HG02884 (cell line): ENCODE measurements around the gene CDH22.

Source experiments
- ATAC-seq: cut with Tn5 transposase; IDR thresholded peaks from one replicate; pipeline ENCODE4 v1.9.1; 2021; ENCODE audit warnings: mild to moderate bottlenecking, moderate library complexity; ENCODE audit not compliant: unreplicated experiment

Gene CDH22

DNA sequence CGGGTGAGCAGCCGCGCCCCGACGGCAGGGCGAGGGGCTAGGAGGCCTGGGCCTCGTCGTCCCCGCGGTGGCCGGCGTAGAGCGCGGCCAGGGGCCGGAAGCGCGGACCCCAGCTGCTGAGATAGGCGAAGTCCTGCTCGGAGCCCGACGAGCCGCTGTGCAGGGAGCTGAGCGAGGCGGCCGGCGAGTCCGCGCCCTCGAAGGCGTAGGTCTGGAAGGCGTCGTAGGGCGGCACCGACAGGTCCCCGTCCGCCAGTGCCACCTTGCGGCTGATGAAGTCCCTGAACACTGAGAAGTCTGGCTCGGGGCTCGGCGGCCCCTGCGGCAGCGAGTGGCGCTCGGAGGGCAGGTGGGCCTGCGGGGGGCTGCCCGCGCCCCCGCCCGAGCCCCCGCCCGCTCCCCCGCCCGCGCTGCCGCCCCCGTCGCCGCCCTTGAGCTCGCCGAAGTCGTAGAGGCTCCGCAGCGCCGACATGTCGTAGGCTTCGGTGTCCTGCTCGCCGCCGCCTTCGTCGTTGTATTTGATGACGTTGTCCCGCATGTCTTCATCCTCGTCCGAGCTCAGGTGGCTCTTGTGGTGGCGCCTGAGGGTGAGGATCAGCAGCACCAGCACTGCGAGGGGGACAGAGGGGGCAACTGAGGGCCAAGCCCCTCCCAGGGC lies 133.7 kb downstream of the CDH22 start:
- ATAC-seq = no peak

DNA sequence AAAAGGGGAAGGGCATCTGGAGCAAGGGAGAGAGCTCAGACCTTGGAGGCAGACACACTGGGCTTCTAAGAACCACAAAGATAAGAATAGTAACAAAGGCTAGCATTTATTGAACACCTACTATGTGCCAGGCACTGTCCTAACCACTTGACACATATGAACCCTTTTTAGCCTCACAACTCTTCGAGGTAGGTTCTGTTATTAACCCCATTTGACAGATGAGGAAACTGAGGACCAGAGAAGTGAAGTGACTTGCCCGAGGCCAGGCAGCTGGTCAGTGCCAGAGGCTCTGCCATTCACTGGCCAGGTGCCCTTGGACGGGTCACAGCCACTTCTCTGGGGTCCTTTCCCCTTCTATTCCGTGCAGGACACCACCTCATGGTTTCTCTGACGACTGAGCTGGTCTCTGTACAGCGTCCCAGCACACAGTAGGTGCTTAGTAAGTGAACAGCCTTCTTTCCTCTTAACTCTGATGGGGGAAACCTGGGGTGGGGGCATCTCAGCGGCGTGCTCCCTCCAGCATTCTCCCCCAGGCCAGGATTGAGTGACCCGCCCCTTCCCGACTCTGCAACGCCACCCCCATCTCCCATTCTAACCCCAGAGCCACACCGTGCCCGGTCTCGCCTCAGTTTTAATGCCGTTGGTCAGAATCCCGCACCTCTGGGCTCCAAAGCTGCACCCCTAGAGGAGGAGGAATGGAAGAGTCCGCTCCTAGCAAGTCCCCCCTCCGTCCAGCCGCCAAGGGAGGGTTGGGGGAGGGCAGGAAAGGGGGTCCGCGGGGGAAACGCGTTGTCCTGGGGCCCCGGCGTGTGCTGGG lies 134.4 kb downstream of the CDH22 start:
- ATAC-seq = no peak

DNA sequence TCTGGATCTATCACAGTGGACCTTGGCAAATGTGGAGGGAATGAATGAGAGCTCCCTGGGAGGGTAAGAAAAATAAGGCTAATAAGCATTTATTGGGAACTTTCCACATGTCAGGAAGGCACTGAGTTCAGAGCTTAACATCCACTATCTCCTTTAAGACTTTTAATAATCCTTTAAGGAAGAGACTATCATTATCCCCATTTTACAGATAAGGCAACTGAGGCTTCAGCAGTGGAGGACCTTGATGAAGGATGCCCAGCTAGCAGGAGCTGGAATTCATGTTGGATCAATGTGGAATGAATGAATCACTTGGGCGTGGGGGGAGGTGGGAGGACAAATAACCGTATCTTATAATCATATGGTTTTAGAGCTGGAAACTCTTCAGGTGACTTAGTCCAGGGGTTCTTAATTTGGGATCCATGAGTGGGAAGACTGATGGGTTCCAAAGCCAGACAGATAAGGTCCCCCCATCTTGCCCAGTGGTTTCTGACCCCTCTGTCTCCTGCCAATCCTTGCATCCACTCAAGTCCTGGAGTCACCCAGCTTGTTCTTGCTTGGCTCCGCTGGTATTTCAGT lies 135.2 kb downstream of the CDH22 start:
- no peak for ATAC-seq

DNA sequence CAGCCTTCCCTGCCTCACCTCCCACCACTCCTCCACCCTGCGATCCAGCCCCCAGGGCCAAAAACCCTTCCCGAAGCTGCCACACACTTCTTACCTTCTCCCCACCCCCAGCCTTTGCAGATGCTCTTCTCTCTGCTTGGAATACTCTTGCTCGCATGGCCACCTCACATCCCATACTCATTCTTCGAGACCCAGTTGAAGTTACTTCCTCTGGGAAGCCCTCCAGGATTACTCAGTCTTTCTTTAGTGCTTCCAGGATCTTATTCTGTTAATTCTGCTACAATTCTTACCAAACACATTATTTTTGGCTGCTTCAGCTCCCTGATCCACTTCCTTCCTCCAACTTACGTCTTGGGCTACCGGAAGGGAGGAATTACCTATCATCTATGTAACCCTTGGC lies 135.8 kb downstream of the CDH22 start:
- ATAC-seq = no peak

DNA sequence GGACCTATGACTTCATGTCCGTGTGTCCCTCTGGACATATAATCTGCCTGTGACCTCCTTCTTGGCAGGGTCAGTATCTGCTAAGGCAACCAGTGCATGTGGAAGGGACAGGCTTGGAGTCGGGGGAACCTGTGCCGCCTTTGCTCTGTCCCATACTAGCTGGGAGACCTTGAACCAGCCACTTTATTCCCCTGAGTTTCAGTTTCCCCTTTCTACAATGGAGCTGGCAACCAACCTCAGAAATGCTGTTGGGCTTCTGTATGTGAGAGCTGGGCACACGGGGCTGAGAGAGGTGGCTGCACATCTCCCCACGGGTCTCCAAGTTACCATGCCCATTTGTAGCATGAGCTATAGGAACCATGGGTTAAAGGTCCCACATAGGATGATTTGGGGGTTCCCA lies 136.4 kb downstream of the CDH22 start:
- no peak for ATAC-seq

DNA sequence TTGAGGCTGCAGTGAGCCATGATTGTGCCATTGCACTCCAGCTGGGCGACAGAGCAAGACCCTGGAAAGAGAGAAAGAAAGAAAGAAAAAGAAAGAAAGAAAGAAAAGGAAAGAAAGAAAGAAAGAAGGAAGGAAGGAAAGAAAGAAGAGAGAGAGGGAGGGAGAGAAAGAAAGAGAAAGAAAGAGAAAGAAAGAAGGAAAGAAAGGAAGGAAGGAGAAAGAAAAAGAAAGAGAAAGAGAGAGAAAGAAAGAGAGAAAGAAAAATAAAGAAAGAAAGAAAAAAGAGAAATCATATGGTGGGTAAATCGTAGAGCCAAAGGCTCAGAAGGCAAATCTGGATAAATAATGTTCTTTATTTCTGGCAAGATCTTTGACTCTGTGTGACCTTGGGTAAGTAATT lies 136.8 kb downstream of the CDH22 start:
- ATAC-seq = no peak

DNA sequence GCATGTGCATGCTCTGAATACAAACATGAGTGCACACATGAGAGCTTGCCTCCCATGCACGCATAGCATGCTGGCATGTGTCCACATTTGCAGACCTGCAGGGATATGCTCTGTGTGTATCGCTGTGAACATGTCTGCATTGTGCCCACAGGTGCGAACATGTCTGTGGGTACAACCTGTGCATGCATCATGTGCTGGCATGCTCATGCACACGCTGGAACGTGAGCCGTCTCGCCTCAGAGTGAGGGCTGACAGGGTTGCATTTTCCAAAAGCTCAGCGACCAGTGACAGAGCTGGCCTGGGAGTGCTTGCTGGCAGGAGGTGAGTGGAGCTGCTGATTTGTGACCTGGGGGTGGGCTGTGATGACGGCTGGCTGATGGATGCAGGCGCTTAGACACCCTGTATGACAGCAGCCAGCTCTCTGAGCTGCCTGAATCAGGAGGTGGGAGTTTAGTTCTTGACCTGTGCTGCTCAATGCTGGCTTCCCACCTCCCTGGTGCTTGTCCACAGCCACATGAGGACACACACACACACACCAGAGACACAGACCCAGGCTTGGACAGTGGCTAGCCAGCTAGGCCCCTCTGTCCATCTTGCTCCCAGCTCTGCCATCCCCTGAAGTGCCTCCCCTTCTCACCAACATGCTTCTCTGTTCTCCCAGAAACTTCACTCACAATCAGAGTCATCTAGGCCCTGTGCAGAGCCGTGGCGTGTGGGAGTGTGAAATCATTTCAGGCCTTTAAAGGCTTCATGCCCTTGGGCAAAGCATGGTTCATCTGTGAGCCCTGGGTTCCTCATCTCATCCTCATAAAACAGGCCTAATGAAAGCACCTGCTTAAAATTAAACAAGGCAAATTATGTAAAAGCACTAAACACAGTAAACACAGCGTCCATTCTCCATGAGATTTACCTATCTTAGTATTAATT lies 138.8 kb downstream of the CDH22 start:
- no peak for ATAC-seq

DNA sequence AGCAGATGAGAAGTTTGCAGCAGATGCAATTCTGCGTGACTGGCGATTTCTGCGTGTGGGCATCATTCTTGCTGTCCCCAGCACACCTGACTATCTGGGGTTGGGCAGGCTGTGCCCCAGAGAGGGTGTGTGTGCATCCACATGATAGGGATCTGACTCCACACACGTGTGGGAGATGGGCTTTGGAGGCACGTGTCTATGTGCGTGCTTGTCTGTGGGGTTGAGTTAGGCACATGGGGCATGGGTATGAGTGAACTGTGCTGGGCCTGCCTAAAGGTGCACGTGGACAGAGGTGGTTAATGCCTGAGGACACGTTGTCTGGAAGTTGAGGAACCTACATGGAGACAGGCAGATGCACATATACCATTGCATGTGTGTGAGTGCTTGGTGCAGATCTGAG lies 139.9 kb downstream of the CDH22 start:
- ATAC-seq = no peak

DNA sequence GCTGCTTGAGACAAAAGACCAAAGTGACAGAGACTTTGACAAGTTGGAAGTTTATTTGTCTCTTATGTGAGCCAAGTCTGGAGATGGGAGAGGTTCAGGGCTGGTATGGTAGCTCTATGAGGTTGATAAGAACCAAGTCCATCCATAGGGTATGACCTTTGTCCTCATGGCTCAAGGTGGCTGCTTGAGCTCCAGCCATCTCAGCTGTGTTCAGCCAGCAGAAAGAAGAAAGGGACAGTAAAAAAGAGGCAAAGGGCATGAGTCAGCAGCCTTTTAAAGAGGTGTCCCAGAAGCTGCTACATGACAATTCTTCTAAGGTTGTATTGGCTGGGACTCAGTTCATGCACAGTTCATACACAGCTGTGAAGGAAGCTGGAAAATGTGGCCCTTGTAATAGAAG lies 141.2 kb downstream of the CDH22 start:
- ATAC-seq = no peak

DNA sequence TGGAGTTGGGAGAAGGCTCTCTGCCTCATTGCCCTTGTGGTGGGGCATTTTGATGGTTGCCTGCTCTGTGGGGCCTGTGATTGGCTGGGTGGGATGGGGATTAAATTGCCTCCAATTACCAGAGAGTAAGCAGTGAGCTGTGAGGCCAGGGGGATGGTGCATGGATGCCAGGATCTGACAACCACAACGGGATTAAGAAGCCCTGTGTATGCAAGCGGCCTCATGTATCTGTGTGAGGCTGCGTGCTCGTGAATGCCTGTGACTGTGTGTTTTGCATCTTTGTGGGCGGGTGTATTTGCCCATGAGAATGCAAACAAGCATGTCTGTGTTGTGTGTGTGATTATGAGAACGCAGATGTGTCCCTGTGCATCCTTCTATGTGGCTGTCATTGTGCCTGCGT lies 144.0 kb downstream of the CDH22 start:
- no peak for ATAC-seq

DNA sequence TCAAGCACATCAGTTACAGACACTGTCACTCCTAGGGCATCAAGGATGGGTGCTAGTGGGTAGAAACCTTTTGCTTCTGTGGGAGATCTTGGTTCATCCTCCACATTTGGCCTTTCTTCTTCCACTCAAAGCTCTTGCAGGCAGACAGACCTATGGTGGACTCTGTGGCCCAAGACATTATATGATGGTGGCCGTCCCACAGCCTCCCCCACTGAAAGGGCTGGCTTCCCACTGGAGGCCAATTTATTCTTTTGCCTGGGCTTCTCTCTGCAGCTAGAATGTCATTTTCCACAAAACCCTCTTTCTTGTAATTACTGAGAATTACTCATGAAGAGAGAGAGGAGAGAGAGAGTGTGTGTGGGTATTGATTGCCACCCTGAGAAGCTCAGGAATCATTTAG lies 146.4 kb downstream of the CDH22 start:
- ATAC-seq = no peak

DNA sequence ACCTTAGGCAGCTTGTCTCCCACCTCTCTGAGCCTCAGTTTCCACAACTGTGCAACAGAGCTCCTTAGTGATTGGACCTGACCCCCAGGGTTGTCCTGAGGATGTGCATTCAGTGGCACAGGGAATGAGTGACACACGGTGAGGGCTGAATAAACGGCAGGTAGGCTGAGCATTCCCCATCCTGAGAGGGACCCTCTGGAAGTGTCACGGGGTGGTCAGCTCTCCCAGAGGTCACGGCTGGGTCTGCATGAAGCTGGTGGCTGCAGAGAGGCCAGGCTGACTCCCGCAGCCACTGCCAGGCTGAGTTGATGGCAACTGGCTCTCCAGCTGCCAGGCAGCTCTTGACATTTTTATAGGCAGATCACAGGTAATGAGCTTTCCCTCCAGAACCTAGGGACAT lies 147.6 kb downstream of the CDH22 start:
- no peak for ATAC-seq

DNA sequence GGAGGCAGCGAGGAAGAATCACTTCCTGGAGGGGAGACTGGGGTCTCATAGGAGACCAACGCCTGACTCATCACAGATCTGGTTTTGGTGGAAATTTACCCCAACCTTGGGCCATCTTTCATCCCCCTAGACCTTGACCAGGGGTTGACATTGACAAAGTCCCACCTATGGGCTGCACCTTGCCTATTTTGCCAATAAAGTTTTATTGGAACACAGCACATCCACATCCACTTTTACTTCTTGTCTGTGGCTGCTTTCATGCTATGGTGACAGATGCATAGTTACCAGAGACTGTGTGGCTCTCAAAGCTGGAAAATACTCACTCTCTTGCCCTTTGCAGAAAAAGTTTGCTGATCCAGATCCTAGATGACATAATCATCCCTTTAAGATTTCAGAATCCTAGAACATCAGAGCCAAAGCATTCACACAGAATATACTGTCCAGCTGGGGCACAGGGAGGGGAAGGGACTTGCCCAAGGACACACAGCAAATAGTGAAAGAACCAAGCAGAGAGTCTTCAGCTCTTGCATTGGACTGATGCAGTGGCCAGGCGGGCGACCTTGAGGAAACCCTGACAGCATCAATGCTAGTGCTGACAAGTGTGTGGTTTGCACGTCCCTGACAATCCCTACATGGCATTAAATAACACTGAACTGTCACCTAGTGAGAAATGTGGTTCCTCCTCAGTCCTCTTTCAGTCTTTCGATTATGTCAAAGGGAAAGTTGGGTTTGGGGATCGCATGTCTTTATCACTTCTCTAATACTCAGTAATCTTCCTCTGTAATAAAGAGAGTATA lies 149.0 kb downstream of the CDH22 start:
- ATAC-seq = no peak

DNA sequence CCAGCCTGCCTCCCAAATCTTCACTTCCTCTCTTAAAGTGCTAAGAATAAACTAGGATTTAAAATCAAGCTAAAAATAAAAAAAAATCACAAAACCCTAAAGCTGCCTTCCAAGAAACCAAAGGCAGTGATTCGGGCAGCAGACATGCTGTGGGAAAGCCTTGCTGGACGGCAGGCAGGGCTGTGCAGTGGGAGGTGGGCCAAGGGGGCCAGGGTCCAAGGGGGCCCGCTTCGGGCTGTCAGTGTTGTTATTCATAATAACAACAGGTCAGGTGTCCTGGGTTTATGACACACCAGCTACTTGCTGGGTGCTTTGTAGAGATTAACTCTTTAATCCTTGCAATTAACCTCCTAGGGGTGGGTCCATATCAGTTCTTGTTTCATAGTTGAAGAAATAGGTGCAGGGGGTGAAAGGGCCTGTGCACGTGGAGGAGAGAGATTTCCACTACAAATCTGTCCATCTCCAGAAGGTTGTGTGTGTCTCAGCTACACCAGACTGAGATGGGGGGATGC lies 149.8 kb downstream of the CDH22 start:
- ATAC-seq = no peak

DNA sequence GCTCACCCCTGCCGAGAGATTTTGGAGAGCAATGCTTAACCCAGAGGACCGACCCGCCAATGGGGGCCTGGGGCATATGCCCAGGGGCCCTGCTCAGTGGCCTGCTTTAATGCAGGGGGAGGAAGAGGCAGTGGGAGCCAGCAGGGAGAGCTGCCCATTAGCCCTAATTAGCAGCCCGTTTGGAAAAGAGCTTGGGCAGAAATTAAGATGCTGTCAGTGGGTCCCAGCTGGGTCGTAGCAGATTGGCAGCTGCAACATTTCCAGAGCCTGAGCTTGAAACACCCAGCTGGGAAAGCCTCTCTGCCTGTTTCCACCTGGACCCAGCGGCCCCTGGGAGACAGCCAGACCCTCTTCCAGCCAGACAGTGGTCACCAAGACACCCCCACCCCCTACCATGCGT lies 150.7 kb downstream of the CDH22 start:
- ATAC-seq = no peak

DNA sequence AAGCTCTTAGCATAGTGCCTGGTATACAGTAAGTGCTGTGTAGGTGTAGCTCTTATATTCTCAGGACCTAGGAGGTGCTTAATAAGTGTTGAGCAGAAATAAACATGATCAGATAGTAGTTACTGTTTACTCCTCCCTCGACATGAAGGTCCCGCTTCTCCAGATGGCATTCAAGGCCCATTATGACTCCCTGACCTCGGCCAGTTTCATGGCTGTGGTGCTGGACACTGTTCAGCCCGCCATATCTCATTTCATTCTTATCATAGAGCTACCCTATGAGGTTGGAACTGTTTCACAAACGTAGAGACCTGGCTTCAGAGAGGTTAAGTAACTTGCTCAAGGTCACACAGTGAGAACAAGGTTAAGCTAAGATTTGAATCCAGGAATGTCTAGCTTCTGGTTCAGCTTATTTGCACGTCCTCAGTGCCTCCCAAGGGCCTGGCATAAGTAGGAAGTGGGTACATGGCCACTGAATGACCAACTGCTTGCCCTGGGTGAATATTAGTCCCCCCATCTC lies 151.2 kb downstream of the CDH22 start:
- ATAC-seq = no peak

DNA sequence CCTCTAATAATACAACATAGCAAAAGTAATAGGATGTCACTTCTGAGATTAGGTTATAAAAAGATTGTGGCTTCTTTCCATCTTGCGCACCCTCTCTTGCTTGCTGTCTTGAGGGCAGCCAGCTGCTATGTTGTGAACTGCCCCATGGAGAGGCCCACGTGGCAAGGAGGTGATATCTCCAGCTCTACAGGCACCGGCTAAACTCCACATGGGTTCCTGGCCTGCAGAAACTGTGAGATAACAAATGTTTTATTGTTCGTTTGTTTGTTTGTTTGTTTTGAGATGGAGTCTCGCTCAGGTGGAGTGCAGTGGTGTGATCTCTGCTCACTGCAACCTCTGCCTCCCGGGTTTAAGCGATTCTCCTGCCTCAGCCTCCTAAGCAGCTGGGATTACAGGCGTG lies 152.2 kb downstream of the CDH22 start:
- ATAC-seq = no peak

DNA sequence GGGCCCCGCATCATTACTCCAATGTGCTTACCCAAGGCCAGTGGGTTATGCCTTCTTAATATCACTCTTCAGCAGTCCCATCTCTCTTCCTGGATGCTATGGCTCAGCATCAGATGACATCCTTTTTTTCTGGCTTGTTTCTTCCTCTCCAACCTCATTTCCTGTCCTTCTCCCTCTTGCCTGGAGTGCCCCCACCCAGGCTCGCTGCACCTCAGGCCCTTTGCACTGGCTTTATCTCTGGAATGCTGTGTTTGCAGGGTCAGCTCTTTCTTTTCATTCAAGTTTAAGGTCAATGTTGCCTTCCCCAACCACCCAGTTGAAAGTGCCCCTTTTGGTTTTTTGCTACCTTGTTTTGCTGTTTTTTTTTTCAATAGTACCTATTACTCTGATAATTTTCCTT lies 153.5 kb downstream of the CDH22 start:
- no peak for ATAC-seq

DNA sequence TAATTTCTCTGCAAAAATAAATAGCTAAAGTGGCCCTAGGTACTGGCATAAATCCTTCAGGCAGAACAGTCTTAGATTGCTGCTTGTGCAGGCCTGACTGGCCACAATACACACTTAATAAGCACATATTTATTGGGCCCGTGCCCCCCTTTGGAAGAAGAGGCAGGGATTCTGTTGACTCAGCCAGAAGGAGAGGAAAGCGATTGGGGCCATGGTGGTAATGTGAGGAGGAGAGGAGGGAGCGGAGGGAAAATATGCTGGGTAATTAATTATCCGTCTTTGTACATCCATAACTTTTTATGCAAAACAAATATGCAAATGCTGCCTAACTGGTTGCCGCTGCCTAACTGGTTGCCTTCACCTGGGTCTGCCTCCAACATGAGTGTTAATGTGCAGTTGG lies 154.0 kb downstream of the CDH22 start:
- no peak for ATAC-seq
